Ovary (tissue), 3 donors: ENCODE measurements around the gene APOBEC3H.

Source experiments
- EP300 ChIP-seq: sonication (generic); formaldehyde crosslinking; IDR thresholded peaks from one replicate; pipeline ENCODE4 v1.6.1; 2017; ENCODE audit warnings: antibody characterized with exemption
- TF ChIP-seq, protein P1 (sequence below), 3 donors: fragments of 450-650 bp in 2 of 3; fragments of 200-600 bp in 1 of 3; IDR thresholded peaks; one replicate each; pipeline versions ENCODE4 v1.5.1 to v1.8.0; 2016 to 2022; ENCODE audit warnings: antibody characterized with exemption in 3 of 3, mild to moderate bottlenecking in 1 of 3
- donor health status: DM: no; HTN: no; CAD: no.

DNA sequence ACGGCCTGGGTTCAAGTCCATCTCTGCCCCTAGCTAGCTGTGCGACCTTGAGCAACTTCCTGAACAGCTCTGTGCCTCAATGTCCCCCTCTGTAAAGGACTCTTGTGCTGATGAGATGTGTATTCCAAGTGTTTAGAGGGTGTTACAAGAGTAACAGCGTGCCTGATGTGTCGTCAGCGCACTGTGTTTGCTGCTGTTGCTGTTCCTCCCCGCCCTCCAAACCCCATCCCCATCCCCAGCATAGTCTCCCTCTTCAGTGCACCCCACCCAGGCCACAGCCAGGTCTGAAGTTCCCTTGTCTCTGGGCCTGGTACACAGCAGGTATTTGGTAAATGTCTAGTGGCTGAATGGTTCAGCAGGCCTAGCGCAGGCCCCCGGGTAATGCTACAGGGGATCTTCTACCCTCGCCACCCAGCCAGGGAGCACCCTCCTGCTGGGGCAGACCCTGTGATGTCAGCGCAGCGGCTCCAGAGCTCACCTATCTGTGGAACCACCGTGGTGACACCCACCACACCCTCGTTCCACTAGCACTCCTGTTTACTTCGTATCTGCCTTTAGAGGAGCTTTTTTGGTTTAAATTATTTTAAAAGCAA is 45.1 kb downstream of the APOBEC3H start:
- TF ChIP-seq, protein P1, sequence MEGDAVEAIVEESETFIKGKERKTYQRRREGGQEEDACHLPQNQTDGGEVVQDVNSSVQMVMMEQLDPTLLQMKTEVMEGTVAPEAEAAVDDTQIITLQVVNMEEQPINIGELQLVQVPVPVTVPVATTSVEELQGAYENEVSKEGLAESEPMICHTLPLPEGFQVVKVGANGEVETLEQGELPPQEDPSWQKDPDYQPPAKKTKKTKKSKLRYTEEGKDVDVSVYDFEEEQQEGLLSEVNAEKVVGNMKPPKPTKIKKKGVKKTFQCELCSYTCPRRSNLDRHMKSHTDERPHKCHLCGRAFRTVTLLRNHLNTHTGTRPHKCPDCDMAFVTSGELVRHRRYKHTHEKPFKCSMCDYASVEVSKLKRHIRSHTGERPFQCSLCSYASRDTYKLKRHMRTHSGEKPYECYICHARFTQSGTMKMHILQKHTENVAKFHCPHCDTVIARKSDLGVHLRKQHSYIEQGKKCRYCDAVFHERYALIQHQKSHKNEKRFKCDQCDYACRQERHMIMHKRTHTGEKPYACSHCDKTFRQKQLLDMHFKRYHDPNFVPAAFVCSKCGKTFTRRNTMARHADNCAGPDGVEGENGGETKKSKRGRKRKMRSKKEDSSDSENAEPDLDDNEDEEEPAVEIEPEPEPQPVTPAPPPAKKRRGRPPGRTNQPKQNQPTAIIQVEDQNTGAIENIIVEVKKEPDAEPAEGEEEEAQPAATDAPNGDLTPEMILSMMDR (IDR thresholded peaks at IDR 0.05) = no peak
- no peak for TF ChIP-seq EP300
